HUDEP-2 (cell line): ENCODE results near the gene PACS1.

ENCODE experiments used
- DNase-seq, 76 experiments: peaks; one replicate each; lab custom pipeline; 2025; ENCODE audit not compliant: unreplicated experiment in 76 of 76; lab: John Stamatoyannopoulos, UW

Gene PACS1

DNA sequence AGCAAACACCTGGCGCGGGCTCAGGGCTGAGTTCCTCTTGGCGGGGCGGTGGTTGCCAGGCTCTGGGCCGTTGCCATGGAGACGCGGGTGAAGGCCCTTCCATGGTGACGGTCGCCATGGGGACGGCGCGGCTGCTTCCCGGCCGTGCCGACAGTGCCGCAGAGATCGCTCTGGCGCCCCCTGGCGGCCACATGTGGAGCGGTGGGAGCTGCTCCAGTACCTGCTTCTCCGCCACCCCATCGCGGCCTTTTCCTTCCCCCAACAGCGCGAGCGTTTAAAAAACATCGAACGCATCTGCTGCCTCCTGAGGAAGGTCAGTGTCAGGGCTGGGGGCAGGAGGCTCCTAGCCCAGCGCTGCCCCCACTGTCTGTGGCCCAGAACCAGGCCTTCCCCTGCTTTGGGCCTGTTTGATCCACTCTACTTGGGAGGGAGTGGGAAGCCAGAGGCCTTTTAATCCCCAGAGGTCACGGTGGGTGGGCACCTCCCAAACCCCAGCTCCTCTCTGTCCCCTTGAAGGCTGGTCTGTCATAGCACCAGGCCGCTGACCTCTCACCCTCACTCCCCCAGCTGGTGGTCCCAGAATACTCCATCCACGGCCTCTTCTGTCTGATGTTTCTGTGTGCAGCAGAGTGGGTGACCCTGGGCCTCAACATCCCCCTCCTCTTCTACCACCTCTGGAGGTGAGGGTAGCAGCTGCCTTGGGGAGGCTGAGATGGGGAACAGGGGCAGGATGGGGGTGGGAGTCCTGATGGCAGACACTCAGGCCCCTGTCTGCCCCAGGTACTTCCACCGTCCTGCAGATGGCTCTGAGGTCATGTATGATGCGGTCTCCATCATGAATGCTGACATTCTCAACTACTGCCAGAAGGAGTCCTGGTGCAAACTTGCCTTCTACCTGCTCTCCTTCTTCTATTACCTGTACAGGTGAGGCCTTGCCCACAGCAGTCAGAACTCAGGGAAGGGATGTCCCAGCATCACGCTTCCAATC, 212.7 kb downstream of the PACS1 start:
- DNase-seq, result peak in 75 of 76 experiments; percentile 36 to 98 (median 94)

DNA sequence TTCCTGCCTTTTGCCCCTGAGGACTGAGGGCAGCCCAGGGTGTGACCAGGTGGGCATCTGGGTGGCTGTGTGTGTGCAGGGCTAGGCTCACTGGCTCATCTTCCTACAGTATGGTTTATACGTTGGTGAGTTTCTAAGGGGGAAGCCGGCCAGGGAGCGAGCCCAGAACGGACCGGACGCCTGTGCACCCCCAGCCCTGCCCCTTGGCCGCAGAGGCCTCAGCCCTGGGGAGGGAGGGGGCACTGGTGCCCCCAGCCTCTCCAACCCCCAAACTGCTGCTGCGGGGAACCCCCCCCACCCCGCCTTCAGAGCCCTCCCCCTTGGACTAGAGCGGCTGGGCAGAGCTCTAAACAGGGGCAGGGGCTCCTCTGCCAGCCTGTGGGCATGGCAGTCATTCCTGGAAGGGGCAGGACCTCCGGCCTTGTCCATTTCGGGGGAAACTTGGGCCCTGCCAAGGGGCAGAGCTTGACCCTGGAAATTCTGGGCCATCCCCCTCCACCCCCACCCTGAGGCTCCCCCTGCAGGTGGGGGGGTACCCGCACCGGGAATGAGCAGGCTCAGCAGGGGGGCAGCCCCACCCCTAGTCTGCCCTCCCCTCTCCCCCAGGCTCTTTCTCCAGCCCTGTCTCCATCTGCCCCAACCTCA, 213.5 kb downstream of the PACS1 start:
- DNase-seq, result no peak

DNA sequence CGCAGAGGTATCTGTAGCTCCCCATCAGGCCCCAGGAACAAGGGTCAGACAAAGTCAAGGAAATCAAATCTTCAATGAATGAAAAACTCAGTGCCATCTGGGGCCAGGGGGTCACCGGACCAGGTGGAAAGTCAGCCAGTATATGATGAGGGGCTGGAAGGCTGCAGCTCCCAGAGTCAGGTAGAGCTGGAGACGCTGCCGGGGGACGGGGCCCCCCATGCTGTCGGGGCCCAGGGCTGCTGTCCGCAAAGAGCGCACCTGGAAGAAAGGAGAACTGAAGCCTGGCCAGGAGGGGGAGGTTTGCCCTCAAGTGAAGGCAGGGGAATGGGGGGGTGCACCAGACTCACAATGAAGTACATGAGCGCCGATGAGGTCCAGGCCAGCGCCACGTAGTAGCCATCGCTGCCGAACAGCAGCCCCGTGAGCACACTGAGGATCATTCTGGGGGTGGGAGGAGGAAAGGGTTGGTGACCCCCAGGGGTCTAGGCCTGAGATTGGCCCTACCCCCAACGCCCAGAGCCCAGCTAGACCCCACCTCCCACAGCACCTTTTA, 214.5 kb downstream of the PACS1 start:
- no peak for DNase-seq

DNA sequence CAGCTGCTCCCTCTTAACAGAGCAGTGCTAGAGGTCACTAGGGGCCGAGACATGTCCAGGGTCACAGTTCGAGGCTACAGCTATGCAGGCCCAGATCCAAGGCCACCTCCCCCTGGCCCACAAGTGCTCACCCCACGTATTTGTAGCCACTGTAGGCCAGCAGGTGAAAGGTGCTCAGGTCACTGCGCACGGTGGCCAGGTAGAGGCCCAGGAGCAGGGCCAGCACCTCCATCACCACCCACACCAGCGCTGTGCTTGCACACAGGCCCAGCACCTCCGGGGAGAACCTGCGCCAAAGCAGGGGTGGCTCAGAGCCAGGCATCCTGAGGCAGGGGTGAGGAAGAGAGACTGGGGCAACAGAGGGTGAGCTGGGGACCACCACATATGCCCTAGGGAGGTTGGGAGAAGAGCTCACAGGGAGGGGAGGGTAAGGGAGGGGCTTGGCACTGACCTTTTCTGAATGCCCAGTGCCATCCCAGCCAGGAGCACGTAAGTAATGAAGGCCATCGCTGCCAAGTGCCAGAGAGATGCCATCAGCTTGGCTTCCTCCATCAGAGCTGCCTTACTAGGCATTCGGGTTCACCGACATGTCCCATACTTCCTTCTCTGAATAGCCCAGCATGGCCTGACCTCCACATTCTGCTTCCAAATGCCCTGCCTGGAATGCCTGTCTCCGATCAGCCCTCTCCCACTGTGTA, 215.3 kb downstream of the PACS1 start:
- DNase-seq, result no peak

DNA sequence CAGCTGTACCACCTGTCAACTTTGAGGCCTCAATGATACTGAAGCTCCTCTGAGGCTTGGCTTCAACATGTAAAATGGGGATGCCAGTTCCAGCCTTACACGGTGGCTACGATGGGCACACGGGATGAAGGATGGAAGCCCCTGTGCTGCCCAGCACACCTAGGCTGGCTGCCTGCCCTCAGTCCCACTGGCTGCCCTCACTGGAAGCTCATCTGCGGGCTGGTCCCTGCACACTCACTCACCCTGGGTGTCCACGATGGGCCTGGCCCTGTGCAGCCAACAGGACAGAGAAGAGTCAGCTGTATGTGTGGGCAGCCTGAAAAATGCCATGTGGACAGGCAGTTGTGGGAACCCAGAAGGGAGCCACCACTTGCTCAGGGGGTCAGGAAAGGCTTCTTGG, 216.6 kb downstream of the PACS1 start:
- no peak for DNase-seq

DNA sequence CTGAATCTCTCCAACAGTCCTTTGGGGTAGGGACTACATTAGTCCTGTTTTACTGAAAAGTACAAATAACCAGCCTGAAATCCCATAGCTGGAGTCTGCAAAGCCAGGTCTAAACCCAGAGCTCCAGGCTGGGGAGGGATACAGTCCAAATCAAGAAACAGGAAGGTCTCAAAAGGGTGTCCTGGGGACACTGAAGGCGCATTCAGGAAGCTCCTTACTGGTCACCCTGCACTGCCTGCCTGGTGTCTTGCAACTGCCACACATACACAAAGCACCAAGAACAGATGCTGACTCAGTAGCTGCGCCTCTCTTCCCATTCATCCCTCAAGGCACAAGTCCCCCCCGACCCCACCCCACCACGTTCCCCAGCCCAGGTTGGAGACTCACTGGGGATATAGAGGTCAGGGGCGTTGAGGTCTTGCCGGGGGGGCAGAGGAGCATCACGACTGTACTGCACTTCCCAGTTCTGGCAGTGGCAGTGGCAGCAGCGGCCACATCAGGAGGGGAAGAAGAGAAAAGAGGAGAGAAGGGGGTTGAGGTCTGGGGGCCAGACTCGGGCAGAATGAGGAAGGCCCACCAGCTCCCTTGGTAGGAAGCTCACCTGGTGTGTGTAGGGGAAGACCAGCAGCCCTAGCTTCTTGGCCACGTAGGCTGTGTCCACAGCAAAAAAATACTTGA, 217.3 kb downstream of the PACS1 start:
- no peak for DNase-seq

DNA sequence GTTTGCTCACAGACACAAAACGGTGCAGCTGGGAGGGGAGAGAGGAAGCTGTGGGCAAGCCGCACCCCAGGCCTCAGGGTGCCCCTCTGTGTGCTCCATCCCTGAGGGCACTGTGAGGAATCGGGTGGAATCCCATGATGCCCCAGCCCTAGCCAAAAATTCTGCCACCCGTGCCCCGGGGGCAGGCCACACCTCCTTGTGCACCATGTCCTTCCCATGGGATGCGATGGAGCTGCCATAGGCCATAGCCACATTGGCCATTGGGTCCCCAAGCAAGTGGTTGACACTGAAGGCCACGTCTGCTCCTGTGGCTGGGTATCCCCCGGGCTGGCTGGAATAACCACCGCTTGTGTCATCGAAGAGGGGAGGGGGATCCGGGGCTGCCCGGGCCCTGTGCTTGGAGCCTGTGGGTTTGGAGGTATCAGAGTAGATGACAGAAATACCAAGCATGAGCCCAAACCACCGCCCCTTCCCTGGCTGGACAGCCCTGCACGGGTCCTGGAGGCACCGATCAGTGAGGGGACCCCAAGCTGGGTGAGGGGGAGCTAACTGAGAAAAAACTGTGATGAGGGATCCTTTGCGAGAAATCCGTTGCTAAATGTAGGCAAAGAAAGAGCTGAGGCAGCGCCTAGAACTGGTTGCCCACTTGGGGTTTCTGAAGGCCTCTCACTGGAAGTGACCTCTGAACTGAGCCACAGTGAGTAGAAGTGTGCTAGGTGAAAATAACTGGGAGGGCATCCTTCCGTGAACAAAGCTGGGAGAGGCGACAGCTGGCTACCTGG, 218.0 kb downstream of the PACS1 start:
- peak in 1 of 76 experiments; percentile 27 for DNase-seq

DNA sequence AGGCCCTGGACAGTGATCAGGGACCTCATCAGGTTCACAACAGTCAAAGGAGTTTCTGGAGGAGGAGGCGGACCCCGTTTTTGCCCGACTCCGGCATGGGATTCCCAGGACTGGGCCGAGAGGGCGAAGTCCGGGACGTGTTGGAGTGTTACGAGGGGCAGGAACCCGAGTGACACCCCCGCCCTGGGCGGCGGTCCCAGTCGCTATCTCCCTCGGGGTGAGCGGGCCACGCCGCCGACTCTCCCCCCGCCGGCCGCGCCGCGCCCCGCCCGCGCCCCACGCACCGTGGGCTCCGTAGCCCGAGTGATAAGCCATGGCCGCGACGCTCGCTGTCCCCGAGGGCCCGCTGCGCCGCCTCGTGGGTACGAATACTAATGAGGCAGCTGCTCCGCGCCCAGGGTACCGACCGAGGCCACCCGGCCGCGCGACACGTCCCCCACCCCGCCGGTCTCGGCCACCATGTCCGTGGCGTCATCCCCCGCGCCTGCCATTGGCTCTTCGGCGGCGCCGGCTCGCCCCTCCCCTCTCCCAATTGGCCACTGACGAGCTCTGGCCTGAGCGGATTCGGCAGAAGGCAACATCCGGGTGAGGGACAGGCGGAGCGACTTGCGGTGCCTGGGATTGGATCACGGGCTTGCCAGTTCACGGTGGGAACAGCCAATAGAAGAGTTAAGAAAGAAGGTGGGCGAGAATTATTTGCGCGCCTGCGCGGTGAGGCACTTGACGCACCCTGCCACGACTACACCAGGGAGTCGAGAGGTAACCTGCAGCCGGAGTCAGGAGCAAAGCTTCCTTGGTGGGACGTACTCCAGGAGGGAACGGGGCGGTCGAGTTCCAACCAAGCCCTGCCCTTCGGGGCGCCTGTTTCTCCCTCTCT, 218.8 kb downstream of the PACS1 start, which contains the start of gene YIF1A:
YIF1A (minus strand) TSS at position 473 of the 877 bp plus-strand sequence; CDS start at position 315, 158 bp downstream.
- DNase-seq, result peak in 75 of 76 experiments; percentile 81 to 100 (median 98)

DNA sequence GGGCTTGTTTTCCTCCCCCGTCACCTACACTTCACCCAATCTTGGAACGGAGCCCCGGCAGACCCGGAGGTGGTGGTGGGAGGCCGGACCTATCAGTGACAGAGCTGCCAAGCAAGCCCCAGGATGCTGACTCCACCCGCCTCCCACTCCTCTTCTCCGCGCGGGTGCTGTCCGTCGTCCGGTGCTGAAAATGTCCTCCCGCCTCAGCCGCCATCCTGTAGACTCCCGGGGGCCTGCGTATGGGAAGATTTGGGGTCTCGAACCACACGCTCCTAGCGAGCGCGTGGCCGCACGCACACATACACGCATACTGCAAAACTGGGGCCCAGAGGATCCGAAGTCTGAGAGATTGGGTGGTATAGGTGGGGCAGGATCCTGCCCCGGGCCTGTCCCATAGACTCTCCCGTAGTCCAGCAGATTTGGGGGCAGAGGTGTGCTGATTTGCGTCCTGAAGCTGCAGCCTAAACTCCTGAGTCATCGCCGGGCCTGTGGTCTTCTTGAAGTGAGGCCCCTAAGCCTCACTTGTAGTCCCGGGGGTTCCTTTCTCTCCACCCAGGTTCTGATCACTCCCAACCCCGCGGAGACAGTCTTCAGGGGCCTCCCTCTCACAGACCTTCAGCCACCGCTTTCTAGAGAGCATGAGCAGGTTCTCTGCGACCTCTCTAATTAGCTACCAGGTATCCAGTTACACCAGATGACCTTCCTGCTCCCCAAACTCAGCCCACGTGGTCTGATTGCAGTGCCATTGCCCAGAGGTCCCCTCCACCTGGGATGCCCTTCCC, 219.7 kb downstream of the PACS1 start:
- peak in 59 of 76 experiments; percentile 33 to 86 (median 66) for DNase-seq

DNA sequence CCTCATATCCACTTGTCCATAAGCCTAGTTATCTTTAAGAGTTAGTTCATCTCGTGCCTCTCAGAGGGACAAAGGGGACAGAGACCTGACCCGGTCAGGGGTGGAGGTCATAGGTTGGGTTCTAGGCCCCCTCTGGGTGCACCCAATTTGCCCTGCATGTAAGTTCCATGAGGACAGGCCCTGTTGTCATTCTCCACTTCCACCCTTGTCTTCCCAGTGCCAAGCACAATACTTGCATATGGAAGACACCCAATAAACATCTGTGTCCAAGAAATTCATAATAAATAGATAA, 220.2 kb downstream of the PACS1 start:
- DNase-seq, result no peak

DNA sequence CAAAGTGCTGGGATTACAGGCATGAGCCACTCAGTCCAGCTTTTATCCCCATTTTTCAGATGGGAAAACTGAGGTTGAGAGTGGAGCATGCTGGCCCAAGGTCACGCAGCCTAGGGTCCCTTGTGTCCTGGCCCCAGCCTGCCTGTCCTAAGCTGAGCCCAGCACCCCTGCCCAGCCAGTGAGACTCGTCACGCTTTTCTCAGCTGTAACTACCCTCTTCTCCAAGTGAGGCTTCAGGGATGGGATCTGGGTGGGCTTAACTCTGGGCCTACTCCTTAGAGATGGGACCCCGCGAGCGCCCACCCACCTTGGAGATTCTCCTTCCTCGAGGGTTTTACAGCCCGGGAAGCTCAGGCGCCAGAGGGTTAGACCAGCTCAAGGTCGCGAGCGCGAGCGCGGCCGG, 221.2 kb downstream of the PACS1 start:
- no peak for DNase-seq

DNA sequence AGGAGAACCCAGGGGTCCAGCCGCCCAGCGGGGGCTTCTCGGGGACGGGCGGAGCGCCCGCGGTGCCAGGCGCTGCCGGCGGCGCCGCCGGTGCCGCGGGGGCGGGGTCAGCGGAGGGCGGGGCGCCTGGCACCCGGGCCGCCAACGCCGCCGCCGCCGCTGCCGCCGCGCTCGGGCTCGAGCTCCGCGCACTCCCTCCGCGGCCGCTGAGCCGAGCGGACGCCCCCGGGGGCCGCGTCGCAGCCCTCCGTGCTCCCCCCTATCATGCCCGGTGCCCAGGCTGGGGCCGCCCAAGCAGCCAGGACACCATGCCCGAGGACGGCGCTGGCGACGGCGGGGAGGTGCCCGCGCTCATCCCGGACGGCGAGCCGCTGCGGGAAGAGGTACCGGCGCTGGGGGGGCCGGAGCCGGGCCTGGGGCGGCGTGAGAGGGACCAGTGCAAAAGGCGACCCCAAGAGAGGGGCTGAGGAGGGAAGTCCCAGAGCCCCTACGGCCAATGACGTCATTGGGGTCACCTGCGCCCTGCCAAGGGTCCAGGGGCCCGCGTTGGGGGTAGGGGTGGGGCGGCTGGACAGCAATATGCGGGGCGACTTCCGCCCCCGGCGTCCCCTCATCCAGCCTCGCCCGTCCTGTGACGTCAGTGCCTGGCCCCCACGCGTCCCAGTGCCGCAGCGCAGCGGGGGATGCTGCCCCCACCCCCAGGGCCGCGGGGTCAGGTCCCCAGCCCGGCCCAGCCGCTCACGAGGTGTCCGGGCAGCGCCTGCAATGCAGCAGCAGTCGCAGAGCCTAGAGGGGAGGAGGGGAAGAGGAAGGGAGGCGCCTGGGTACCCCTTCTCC, 221.9 kb downstream of the PACS1 start, which contains the start of gene TMEM151A:
TMEM151A (plus strand) TSS at position 189 of the 837 bp plus-strand sequence; CDS start at position 309, 120 bp downstream.
- DNase-seq, result no peak

DNA sequence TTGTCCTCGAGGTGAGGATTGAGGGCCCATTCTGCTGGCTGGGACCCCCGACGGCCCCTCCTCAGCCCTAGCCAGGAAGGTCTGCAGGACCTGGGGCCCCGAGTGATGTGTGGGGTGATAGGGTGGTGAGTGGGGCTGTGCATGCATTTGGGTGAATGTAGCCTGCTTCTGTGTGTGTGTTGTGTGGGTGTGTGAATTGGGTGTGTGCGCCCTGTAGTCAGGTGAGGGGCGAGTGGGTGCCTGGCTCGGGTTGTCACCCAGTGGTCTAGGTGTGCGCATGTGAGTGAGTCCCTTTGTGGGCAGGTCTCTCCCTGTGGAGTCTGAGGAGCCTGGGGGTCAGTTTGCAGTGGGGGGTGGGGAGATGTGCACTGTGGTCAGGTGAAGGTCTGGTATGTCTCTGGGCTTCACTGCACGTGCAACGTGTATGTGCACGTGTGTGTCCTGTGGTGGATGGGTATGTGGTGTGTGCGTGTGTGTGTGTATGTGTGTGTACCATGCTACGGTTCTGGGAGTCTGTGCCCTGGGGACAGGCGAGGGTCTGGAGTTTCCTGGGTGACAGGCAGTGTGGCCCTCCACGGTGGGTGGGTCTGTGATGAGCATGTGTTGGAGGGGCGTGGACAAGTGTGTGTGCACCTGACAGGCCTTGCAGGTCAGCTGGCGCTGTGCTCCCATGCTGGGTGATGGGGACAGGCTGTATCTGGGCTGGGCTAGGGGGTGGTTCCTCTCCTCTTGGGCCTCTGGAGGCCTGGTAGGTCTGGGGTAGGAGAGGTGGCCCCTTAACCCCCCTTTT, 222.7 kb downstream of the PACS1 start:
- no peak for DNase-seq

DNA sequence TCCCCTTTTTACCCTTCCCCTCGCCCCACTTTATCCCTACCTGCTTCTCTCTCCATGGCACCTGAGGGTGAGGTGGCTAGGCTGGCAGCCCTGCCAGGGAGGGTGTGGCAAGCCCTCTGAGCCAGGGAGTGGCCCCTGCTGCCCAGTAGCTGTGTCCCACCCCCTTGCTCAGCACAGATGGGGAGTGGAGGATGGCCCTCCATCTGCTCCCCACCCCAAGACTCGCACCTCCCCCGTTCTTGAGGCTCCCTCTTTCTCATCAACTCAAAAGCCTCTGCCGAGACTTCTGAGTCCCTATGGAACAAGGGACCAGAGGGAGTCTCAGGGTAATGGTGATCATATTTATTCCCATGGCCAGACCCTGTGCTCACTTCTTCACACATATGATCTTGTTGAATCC, 223.3 kb downstream of the PACS1 start:
- DNase-seq, result no peak

DNA sequence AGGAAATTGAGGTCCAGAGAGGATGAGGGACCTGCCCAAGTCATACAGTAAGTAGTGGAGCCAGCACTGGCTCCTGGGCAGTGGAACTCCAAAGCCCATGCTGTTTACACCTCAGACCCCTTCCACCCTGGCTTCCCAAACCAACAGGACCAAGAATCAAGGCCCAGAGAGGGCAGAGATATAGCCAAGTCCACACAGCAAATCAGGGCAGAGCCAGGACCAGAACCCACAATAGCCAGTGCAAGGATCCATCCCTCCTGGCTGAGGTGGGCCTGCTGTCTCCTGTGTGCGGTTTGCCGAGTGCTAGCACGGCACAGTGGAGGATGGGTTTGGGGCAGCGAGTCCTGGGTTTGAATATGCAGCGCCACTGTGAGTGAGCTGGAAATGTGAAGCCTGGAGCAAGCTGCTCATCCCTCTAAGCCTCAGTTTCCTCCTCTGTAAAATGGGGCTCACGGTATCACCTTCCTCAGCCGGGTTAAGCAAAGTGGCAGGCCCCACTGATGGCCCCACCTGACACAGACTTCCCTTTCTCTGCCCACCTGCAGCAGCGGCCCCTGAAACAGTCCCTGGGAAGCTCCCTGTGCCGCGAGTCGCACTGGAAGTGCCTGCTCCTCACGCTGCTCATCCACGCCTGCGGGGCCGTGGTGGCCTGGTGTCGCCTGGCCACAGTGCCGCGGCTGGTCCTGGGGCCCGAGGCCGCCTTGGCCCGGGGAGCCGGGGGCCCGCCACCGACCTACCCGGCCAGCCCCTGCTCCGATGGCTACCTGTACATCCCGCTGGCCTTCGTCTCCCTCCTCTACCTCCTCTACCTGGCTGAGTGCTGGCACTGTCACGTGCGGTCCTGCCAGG, 223.9 kb downstream of the PACS1 start:
- DNase-seq, result no peak
